Fibroblast of pulmonary artery (primary cell): ENCODE measurements around the gene ALDH3A2.

Source experiments
- DNase-seq: peaks from one replicate; pipeline ENCODE4 v3.0.0-alpha.2; 2010; ENCODE audit warnings: low read depth
- H3K4me3 ChIP-seq: replicated peaks from 2 replicates; pipeline ENCODE4 v1.5.1; 2011; ENCODE audit warnings: low read depth, mild to moderate bottlenecking, control low read depth, low read length, moderate library complexity
- TF ChIP-seq, protein P1 (sequence below): IDR thresholded peaks from 2 replicates; pipeline ENCODE4 v1.5.1; 2011; ENCODE audit warnings: mild to moderate bottlenecking, control low read depth, low read length, inconsistent platforms; ENCODE audit errors: missing control alignments

Gene ALDH3A2

DNA sequence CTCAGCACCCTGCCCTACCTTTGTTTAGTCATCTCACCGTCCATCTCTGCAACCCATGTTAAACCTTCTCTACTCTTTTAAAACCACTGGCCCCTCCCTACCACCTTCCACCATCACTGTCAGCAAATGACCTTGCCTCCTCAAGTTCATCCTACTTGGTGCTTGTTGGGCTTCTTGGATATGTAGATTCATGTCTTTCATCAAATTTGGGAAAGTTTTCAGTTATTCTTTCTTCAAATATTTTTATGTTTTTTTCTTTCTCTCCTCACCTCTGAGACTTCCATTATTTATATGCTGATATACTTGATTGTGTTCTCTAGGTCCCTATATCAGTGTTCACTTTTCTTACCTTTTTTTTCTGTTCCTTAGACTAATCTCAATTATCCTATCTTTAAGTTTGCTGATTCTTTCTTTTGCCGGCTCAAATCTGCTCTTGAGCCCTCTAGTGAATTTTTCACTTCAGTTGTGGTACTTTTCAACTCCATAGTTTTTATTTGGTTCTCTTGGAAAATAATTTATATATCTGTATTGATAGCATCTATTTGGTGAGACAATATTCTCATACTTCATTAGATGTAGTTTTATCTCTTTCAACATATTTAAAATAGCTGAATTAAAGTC lies 28.7 kb upstream of the ALDH3A2 start:
- no peak overlapping the region for H3K4me3 ChIP-seq
- TF ChIP-seq, protein P1, sequence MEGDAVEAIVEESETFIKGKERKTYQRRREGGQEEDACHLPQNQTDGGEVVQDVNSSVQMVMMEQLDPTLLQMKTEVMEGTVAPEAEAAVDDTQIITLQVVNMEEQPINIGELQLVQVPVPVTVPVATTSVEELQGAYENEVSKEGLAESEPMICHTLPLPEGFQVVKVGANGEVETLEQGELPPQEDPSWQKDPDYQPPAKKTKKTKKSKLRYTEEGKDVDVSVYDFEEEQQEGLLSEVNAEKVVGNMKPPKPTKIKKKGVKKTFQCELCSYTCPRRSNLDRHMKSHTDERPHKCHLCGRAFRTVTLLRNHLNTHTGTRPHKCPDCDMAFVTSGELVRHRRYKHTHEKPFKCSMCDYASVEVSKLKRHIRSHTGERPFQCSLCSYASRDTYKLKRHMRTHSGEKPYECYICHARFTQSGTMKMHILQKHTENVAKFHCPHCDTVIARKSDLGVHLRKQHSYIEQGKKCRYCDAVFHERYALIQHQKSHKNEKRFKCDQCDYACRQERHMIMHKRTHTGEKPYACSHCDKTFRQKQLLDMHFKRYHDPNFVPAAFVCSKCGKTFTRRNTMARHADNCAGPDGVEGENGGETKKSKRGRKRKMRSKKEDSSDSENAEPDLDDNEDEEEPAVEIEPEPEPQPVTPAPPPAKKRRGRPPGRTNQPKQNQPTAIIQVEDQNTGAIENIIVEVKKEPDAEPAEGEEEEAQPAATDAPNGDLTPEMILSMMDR = no peak
- no peak for DNase-seq

DNA sequence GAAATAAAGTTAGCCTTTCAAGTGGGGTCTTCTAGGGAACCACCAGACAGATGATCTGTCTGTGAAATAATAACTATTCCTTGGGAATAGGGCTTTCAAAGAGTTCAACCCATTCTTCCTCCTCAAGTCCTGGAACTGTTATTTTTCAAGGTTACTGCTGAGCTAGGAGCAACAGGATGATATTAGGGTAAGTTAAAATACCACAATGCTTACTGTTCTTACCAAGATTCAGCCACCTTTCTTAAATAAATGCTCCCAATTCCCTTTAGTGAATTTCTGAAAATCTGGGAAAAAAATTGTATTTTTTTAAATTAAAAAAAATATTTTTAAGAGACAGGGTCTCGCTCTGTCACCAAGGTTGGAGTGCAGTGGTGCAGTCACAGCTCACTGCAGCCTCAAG lies 26.9 kb upstream of the ALDH3A2 start:
- H3K4me3 ChIP-seq = no peak overlapping the region
- no peak for DNase-seq
- TF ChIP-seq, protein P1 = no peak

DNA sequence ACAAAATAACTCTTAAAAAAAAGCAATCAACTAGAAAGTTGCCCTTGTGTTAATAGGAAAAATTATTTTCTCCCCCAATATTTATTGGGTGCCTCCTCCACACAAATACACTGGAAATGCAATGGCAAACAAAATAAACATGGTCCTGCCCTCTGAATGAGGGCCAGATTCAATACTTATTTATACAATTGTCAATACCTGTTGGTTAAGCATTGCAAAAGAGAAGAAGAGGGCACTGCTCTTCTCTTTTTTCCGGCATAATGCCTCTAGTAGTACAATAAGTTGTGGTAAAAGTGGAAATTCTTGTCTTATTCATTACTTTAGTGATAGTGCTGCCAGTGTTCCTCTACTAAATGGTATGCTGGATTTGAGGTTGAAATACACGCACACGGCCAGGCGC lies 22.5 kb upstream of the ALDH3A2 start:
- TF ChIP-seq, protein P1 = no peak

DNA sequence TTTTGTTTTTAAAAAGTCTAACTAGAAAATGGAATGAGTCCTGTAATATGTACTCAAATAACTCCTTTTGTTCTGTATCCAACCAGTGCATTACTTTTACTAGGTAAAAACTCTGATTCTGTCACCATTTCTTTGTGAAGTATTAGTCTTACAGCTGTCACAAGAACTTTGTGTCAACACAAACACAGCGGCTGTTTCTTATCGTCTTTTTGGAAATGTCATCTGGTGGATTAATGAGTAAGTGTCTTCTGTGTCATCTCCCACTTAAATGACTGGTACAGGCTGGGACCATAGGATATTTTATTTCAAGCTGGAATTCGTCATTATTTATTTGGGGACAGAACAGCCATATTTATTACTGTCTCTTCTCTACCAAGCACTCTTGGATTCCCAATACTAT lies 19.1 kb upstream of the ALDH3A2 start:
- H3K4me3 ChIP-seq = no peak overlapping the region
- DNase-seq = no peak
- TF ChIP-seq, protein P1 = no peak

More for the DNA sequence above, 22.5 kb upstream of the ALDH3A2 start:
- DNase-seq = no peak
- H3K4me3 ChIP-seq = no peak overlapping the region

DNA sequence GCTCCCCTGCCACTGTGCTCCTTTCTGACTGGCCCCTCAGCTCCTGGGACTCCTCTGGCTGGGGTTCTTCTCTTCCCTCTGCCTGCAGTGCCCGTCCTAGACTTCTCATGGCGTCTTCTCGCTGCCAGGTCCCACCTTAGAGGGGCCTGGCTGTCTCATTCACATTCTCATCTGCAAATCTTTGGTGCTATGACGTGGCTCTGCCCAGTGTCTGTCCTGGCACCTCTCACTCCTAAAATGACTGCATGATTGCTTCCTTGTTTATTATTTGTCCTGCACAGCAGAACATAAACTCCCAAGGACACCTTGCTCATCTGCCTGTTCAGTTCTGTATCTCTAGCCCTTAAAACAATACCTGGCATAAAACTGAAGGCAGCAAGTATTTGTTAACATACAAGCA lies 18.5 kb upstream of the ALDH3A2 start:
- no peak for DNase-seq
- TF ChIP-seq, protein P1 = no peak
- no peak overlapping the region for H3K4me3 ChIP-seq

DNA sequence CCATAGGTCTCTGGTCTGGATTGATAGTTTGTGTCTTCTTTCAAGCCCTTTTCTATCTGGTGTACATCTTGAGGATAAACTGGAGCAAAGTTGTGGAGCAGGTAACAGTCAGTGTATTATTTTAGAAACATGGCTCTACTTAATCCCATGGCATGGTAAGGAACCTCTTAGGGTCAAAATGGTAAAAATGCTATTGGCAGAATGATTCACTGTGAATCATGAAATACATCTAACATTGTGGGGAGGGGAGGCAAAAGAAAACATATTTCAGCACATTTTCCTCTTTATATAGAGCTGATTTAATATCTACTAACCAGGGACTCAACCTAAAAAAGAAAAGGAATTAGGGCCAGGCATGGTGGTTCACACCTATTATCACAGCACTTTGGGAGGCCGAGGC lies 17.9 kb upstream of the ALDH3A2 start:
- no peak for DNase-seq
- no peak overlapping the region for H3K4me3 ChIP-seq
- TF ChIP-seq, protein P1 = no peak

DNA sequence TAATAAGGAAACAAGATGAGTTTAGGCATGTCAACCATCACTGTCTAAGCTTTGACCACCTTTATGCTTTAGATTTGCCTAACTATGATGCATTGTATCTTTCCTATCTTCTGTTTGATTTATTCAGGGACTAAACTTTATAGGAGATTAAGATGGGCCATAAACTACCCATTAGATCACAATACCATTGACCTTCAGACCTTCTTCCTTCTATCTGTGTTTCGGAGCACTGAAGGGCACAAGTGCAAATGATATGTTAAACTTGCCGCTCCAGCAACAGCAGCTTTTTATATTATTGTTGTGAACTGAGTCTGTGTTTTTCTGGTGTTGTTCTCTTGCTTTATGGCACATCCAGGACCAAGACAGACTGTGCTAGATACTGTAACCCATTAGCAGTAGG lies 16.6 kb upstream of the ALDH3A2 start:
- TF ChIP-seq, protein P1 = no peak
- no peak overlapping the region for H3K4me3 ChIP-seq
- no peak for DNase-seq
